ENCODE results near the gene LSM3. TPM values are rescaled to one million over a fixed set of nuclear protein-coding genes. Genes with fewer than 3 reads are reported as not detected.

The LSM3 gene
- total and polyA plus RNA-seq, 2 of the 4 experiments (the other 2 are of a cell fraction): 3.4 to 11.5 TPM

GRCh38 chr3:14137004-14137403 lies 41.6 kb upstream of the LSM3 start:
- dilution Hi-C loops (cut with HindIII; ENCODE audit: low sequenced_read_pairs, unreplicated experiment): no loop called here
- no TSS peak for BruUV-seq (replicated peaks)
- H3K4ac ChIP-seq (ENCODE audit: low read depth, low read length): no peak overlapping the region
- no peak overlapping the region for H4K5ac ChIP-seq (ENCODE audit: low read depth, low read length)
- no peak overlapping the region for H2BK120ac ChIP-seq (ENCODE audit: low read depth, low read length)
- H3K4me3 ChIP-seq (ENCODE audit: insufficient read depth, low read depth, low read length): no peak overlapping the region
- H3K4me2 ChIP-seq (ENCODE audit: low read depth, low read length): no peak overlapping the region
- no peak overlapping the region for H2AK5ac ChIP-seq (ENCODE audit: low read depth, low read length)
- no peak overlapping the region for H3K9ac ChIP-seq (ENCODE audit: low read depth, low read length)
- no peaks in the 10 kb centered on the region for H3K27me3 ChIP-seq (ENCODE audit: control insufficient read depth, insufficient read depth, low read length)
- no peak overlapping the region for H3K18ac ChIP-seq (ENCODE audit: low read depth, low read length)
- H2AK9ac ChIP-seq (replicated peaks; ENCODE audit: low read depth, low read length, poor library complexity): no peak overlapping the region
- no peak overlapping the region for H2AFZ ChIP-seq (replicated peaks; ENCODE audit: low read length, poor library complexity)
- H2BK20ac ChIP-seq (ENCODE audit: low read depth, low read length): no peak overlapping the region
- H3K9me3 ChIP-seq (ENCODE audit: control insufficient read depth, insufficient read depth, low read length): no peaks in the 10 kb centered on the region
- in situ Hi-C loops (cut with MboI; ENCODE audit: low sequenced_read_pairs): loop anchor here (25.0 kb wide), 1 partner anchor 100 kb away; no protein-coding TSS in a partner anchor
- peaks cover 2 to 13% of the 10 kb centered on the region in 2 experiments; a peak in 2 of 4 replicates for H3K79me1 ChIP-seq (ENCODE audit: low read depth in 1 of 2, low read length in 2 of 2)
- H2BK15ac ChIP-seq (ENCODE audit: low read depth, low read length): no peak overlapping the region
- no peak overlapping the region for H3K14ac ChIP-seq (replicated peaks; ENCODE audit: low read depth, low read length)
- no peak overlapping the region for H4K8ac ChIP-seq (ENCODE audit: low read depth in 2 of 2, low read length in 2 of 2)
- no CpG with 5 or more reads among the region's 3 CpGs for WGBS, 2 experiments (ENCODE audit: extremely low coverage in 2 of 2, insufficient read length in 1 of 2)
- no peak overlapping the region for H4K91ac ChIP-seq (ENCODE audit: insufficient read depth, low read depth, low read length)
- H3K23ac ChIP-seq (ENCODE audit: low read depth, low read length): no peak overlapping the region
- TF ChIP-seq MAZ (IDR thresholded peaks at IDR 0.05; ENCODE audit: borderline replicate concordance, low read depth, low read length) (no peak), CHD1 (IDR thresholded peaks at IDR 0.05; ENCODE audit: low read depth, low read length) (no peak), CTCF (conservative IDR thresholded peaks at IDR 0.05; ENCODE audit: low read depth, low read length) (no peak), USF2 (IDR thresholded peaks at IDR 0.05; ENCODE audit: low read depth, low read length) (no peak), SMC3 (IDR thresholded peaks at IDR 0.05; ENCODE audit: low read depth, low read length) (no peak), MXI1 (IDR thresholded peaks at IDR 0.05; ENCODE audit: borderline replicate concordance, low read depth, low read length) (no peak), FOS (IDR thresholded peaks at IDR 0.05; ENCODE audit: low read depth, low read length) (no peak), NFE2L2 (IDR thresholded peaks at IDR 0.05; ENCODE audit: low read depth, low read length) (no peak), RAD21 (IDR thresholded peaks at IDR 0.05; ENCODE audit: low read length) (no peak), BHLHE40 (IDR thresholded peaks at IDR 0.05; ENCODE audit: low read depth, low read length) (no peak), POLR2A (IDR thresholded peaks at IDR 0.05; ENCODE audit: low read depth, low read length) (no peak), CEBPB (IDR thresholded peaks at IDR 0.05; ENCODE audit: low read depth, low read length) (no peak), ELK1 (IDR thresholded peaks at IDR 0.05; ENCODE audit: borderline replicate concordance, low read depth, low read length) (no peak), RCOR1 (IDR thresholded peaks at IDR 0.05; ENCODE audit: insufficient replicate concordance, low read length) (no peak), RFX5 (IDR thresholded peaks at IDR 0.05; ENCODE audit: low read depth, low read length) (no peak), MAFK (IDR thresholded peaks at IDR 0.05; ENCODE audit: low read depth, low read length) (no peak)
- POLR2A ChIA-PET (ENCODE audit: unreplicated experiment): no interaction called here
- H3K36me3 ChIP-seq (ENCODE audit: control insufficient read depth, insufficient read depth, low read length): peaks cover 82% of the 10 kb centered on the region
- peaks cover 10% of the 10 kb centered on the region for H3K9me1 ChIP-seq (ENCODE audit: insufficient read depth, low read length)
- no peak overlapping the region for H2BK5ac ChIP-seq (ENCODE audit: low read depth, low read length, poor library complexity, severe bottlenecking)
- no peaks in the 10 kb centered on the region for H4K20me1 ChIP-seq (ENCODE audit: insufficient read depth, low read length)
- DNase-seq: no peak
- CTCF ChIA-PET: no interaction called here
- no peak for ATAC-seq (ENCODE audit: low read depth)
- H3K27ac ChIP-seq (ENCODE audit: insufficient read depth, low read length): no peak overlapping the region
- no peak overlapping the region for H3K56ac ChIP-seq (ENCODE audit: extremely low read depth, insufficient read depth, low read length)
- H3K4me1 ChIP-seq (ENCODE audit: control insufficient read depth, insufficient read depth, low read length): peaks cover 10% of the 10 kb centered on the region
- intact Hi-C loops (cut with micrococcal nuclease): no loop called here
